HepG2 (cell line): Measurements from ENCODE around the gene RABIF. TPM values are rescaled to one million over a fixed set of nuclear protein-coding genes. Genes with fewer than 3 reads are reported as not detected.

ENCODE experiments used
- AGO1 ChIP-seq: fragments of 200-400 bp; formaldehyde crosslinking; IDR thresholded peaks from 2 replicates; pipeline ENCODE4 v1.6.1; 2017; ENCODE audit warnings: mild to moderate bottlenecking, low read depth, low read length, moderate library complexity; ENCODE audit not compliant: poor library complexity, severe bottlenecking
- ATF3 ChIP-seq: sonication (generic); formaldehyde crosslinking; IDR thresholded peaks from 2 replicates; pipeline ENCODE4 v1.4.0; 2020; ENCODE audit warnings: missing genetic modification reagents
- DBP ChIP-seq: sonication (generic); formaldehyde crosslinking; IDR thresholded peaks from 2 replicates; pipeline ENCODE4 v1.4.0; 2020; ENCODE audit warnings: missing genetic modification reagents; ENCODE audit errors: not compliant biosample characterization
- DNMT1 ChIP-seq: sonication (generic); formaldehyde crosslinking; IDR thresholded peaks from 2 replicates; pipeline ENCODE4 v1.5.1; 2020; ENCODE audit warnings: mild to moderate bottlenecking, missing genetic modification reagents
- EHMT2 ChIP-seq: fragments of 200-600 bp; sonication (generic); IDR thresholded peaks from 2 replicates; pipeline ENCODE4 v1.7.0; 2017; ENCODE audit warnings: antibody characterized with exemption, low read depth, low read length, borderline replicate concordance
- ELF4 ChIP-seq: sonication (generic); formaldehyde crosslinking; IDR thresholded peaks from 2 replicates; pipeline ENCODE4 v1.5.0; 2020; ENCODE audit warnings: missing genetic modification reagents, mild to moderate bottlenecking, moderate library complexity, borderline replicate concordance
- IRX3 ChIP-seq: sonication (generic); formaldehyde crosslinking; IDR thresholded peaks from 2 replicates; pipeline ENCODE4 v1.8.1; 2023; ENCODE audit warnings: mild to moderate bottlenecking, low read depth, missing genetic modification reagents, borderline replicate concordance
- KLF12 ChIP-seq: sonication (generic); formaldehyde crosslinking; IDR thresholded peaks from 2 replicates; pipeline ENCODE4 v1.4.0; 2020; ENCODE audit warnings: missing genetic modification reagents, borderline replicate concordance
- KMT2A ChIP-seq: sonication (generic); formaldehyde crosslinking; IDR thresholded peaks from 2 replicates; pipeline ENCODE4 v1.4.0; 2020; ENCODE audit warnings: missing genetic modification reagents
- NFYC ChIP-seq: IDR thresholded peaks from 2 replicates; pipeline ENCODE4 v1.6.1; 2016; ENCODE audit warnings: missing genetic modification reagents, missing compliant biosample characterization
- RARA ChIP-seq: IDR thresholded peaks from 2 replicates; pipeline ENCODE4 v1.6.1; 2016; ENCODE audit warnings: missing genetic modification reagents, missing compliant biosample characterization
- REPIN1 ChIP-seq: sonication (generic); formaldehyde crosslinking; IDR thresholded peaks from 2 replicates; pipeline ENCODE4 v1.8.0; 2022; ENCODE audit warnings: missing genetic modification reagents, low read depth, mild to moderate bottlenecking, borderline replicate concordance
- RFXANK ChIP-seq: IDR thresholded peaks from 2 replicates; pipeline ENCODE4 v1.6.1; 2016
- SMAD3 ChIP-seq: sonication (generic); formaldehyde crosslinking; IDR thresholded peaks from 2 replicates; pipeline ENCODE4 v1.4.0; 2020; ENCODE audit warnings: missing genetic modification reagents
- SMC3 ChIP-seq: IDR thresholded peaks from 2 replicates; pipeline ENCODE4 v1.6.1; 2011; ENCODE audit warnings: low read length, improper control_type of control experiment
- SOX6 ChIP-seq, 2 experiments: fragments of 450-650 bp in 1 of 2; sonication (generic) in 1 of 2; formaldehyde crosslinking in 1 of 2; IDR thresholded peaks; 2 replicates each; pipeline versions ENCODE4 v1.4.0 to v1.6.1; 2017 to 2020; ENCODE audit warnings: antibody characterized with exemption in 1 of 2, mild to moderate bottlenecking in 1 of 2, missing genetic modification reagents in 1 of 2
- STAT5B ChIP-seq: sonication (generic); formaldehyde crosslinking; IDR thresholded peaks from 2 replicates; pipeline ENCODE4 v1.4.0; 2020; ENCODE audit warnings: missing genetic modification reagents
- TBX3 ChIP-seq: fragments of 450-650 bp; IDR thresholded peaks from 2 replicates; pipeline ENCODE4 v1.6.1; 2017; ENCODE audit warnings: antibody characterized with exemption, mild to moderate bottlenecking, inconsistent platforms, borderline replicate concordance
- TRIM24 ChIP-seq: sonication (generic); formaldehyde crosslinking; IDR thresholded peaks from 2 replicates; pipeline ENCODE4 v1.8.0; 2022; ENCODE audit warnings: mild to moderate bottlenecking, missing genetic modification reagents
- YEATS2 ChIP-seq: sonication (generic); formaldehyde crosslinking; IDR thresholded peaks from 2 replicates; pipeline ENCODE4 v1.4.0; 2020; ENCODE audit warnings: missing genetic modification reagents, borderline replicate concordance
- ZBTB3 ChIP-seq: sonication (generic); formaldehyde crosslinking; IDR thresholded peaks from 2 replicates; pipeline ENCODE4 v1.4.0; 2020; ENCODE audit warnings: low read depth, mild to moderate bottlenecking, moderate library complexity, missing genetic modification reagents, borderline replicate concordance
- ZFY ChIP-seq: sonication (generic); formaldehyde crosslinking; IDR thresholded peaks from 2 replicates; pipeline ENCODE4 v1.4.0; 2020; ENCODE audit warnings: missing genetic modification reagents
- ZNF232 ChIP-seq: sonication (generic); formaldehyde crosslinking; IDR thresholded peaks from 2 replicates; pipeline ENCODE4 v1.4.0; 2020; ENCODE audit warnings: missing genetic modification reagents, borderline replicate concordance
- ZNF251 ChIP-seq: sonication (generic); formaldehyde crosslinking; IDR thresholded peaks from 2 replicates; pipeline ENCODE4 v1.9.0; 2021; ENCODE audit warnings: mild to moderate bottlenecking, missing genetic modification reagents
- ZNF350 ChIP-seq: sonication (generic); formaldehyde crosslinking; IDR thresholded peaks from 2 replicates; pipeline ENCODE4 v1.4.0; 2020; ENCODE audit warnings: mild to moderate bottlenecking, low read depth, missing genetic modification reagents, borderline replicate concordance
- polyA plus RNA-seq, 8 experiments: library from polyadenylated mRNA; depleted of rRNA in 3 of 8; stranded (reverse) in 7 of 8; unstranded in 1 of 8; fragments of >200 nt; fragmentation: Illumina TruSeq in 4 of 8; extraction: Trizol in 4 of 8; gene quantifications; 2 replicates each; pipeline versions ENCODE4 v1.2.1 to v1.2.3, GENCODE V29; 2011 to 2016; ENCODE audit warnings: low read depth in 4 of 8, missing spikeins in 1 of 8, mixed read lengths in 1 of 8; ENCODE audit not compliant: insufficient read depth in 1 of 8
- total RNA-seq, 5 experiments: library from RNA; depleted of rRNA; stranded (reverse); fragments of >200 nt; fragmentation: Illumina TruSeq; extraction: Trizol; gene quantifications; 2 replicates each; pipeline ENCODE4 v1.2.3, GENCODE V29; 2016; ENCODE audit warnings: low read depth in 1 of 5
- TF ChIP-seq, protein P1 (sequence below): IDR thresholded peaks from 2 replicates; pipeline ENCODE4 v1.6.1; 2016

Gene RABIF
- total and polyA plus RNA-seq, 2 of the 13 experiments (the other 11 are each of a cell fraction or from before 2014, with no cell fraction given), result 7.6 to 8.3 TPM

DNA sequence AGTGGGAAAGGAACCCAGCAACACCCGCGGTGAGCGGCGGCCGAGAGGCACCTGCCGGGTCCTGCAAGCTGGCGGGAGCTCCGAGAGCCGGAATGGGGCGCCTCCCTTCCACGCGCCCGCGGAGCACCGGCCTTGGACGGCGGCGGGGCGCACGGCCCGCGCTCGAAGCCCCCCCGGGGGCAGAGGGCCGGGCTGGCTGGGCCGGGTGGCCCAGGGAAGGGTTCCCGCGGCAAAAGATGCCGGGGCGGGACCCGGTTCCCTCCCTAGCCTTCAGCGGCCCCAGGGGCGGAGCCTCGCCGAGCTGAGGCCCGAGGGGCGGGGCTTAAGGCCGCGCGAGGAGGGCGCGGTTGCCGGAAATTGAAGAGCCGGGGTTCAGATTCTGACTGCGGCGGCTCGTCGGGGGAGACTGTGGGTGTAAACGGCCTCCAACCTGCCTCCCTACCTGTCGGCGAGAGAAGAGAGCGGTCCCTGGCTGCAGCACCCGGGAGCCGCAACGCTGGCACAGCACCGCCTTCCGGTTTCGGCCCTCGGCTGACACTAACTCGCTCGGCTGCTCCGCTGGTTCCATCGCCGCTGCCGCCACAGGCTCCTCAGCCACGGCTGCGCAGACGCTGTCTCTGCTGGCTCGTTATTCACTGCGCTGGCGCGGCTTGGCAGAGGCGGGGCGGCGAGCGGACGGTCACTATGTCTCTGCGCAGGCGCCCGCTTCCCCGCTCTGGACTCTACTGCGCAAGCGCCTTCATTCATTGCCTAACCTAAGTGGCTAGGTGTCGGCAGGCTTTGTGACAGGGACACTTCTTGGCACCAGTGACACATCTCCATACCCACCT is at the start of gene RABIF (continued):
- TF ChIP-seq IRX3 (CRISPR knock-in tag) (peak; percentile 61; the same call in 1 of the 2 replicates), AGO1 (peak; percentile 57), RARA (CRISPR knock-in tag) (no peak; the same call in 1 of the 2 replicates), REPIN1 (no peak), ZFY (peak; percentile 88), ZNF251 (CRISPR knock-in tag) (no peak), RFXANK (CRISPR knock-in tag) (no peak; the same call in 1 of the 2 replicates), STAT5B (CRISPR knock-in tag) (no peak), ATF3 (CRISPR knock-in tag) (no peak; the same call in 1 of the 2 replicates), SMAD3 (CRISPR knock-in tag) (no peak), TRIM24 (CRISPR knock-in tag) (no peak), ZNF350 (peak; percentile 78; the same call in 1 of the 2 replicates), ZNF232 (peak; percentile 79; the same call in 1 of the 2 replicates), YEATS2 (CRISPR knock-in tag) (peak; percentile 33; the same call in 1 of the 2 replicates), DNMT1 (CRISPR knock-in tag) (no peak), NFYC (CRISPR knock-in tag) (0 out of 2 replicates have a peak, but pooled peaks have one; percentile 20), ELF4 (CRISPR knock-in tag) (0 out of 2 replicates have a peak, but pooled peaks have one; percentile 41), TBX3 (peak; percentile 68; the same call in 1 of the 2 replicates), SOX6 (IDR thresholded peaks at IDR 0.05) (no peak), SOX6 (CRISPR knock-in tag; IDR thresholded peaks at IDR 0.05) (peak; percentile 68; the same call in 1 of the 2 replicates), KLF12 (CRISPR knock-in tag) (peak; percentile 62; the same call in 1 of the 2 replicates), EHMT2 (no peak), ZBTB3 (CRISPR knock-in tag) (no peak), DBP (peak; percentile 89), KMT2A (CRISPR knock-in tag) (peak; percentile 73), SMC3 (no peak)
- TF ChIP-seq, protein P1, sequence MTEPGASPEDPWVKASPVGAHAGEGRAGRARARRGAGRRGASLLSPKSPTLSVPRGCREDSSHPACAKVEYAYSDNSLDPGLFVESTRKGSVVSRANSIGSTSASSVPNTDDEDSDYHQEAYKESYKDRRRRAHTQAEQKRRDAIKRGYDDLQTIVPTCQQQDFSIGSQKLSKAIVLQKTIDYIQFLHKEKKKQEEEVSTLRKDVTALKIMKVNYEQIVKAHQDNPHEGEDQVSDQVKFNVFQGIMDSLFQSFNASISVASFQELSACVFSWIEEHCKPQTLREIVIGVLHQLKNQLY, result no peak
